ENCODE data around the gene KIF25. TPM values are rescaled to one million over a fixed set of nuclear protein-coding genes. Genes with fewer than 3 reads are reported as not detected.

The KIF25 gene
- polyA plus RNA-seq, 1 donor, result 0.99 TPM

DNA sequence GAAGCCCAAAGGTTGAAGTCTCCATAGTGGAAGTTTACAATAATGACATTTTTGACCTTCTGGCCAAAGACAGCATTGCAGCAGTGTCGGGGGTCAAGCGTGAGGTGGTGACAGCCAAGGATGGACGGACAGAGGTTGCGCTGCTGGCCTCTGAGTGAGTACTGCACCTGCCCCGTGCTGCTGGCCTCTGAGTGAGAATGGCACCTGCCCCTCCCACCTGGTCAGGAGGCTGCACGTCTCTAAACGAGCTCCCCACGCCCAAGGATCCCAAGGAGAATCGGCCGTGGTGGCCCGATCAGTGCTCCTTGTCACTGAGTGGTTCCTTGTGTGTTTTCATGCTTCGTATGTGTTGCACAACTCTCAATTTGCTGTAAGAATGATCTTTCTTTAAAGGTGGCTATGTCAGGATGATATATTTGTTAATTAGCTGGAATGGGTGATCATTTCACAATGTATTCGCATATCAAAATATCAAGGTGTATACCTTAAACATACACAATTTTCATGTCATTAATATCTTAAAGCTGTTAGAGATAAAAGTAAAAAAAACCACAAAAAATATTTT, 41.2 kb downstream of the KIF25 start:
- no peak for DNase-seq

DNA sequence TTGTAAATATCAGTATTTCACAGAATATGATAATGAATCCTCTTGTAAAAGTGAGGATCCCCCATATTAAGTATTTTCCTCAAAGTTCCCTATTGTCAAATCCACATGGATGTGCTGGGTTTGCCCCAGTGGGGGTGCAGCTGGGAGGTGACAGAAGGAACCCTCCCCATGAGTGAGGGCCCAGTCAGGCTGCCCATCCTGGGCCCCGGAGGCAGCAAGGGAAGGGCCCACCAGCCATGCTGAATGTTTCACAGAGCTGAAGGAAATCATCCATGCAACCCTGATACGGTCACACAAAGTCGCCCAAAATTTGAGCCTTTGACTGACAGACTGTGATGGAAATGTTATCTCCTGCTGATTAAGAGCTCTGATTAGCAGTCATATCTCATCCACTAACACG, 41.8 kb downstream of the KIF25 start:
- no peak for DNase-seq

DNA sequence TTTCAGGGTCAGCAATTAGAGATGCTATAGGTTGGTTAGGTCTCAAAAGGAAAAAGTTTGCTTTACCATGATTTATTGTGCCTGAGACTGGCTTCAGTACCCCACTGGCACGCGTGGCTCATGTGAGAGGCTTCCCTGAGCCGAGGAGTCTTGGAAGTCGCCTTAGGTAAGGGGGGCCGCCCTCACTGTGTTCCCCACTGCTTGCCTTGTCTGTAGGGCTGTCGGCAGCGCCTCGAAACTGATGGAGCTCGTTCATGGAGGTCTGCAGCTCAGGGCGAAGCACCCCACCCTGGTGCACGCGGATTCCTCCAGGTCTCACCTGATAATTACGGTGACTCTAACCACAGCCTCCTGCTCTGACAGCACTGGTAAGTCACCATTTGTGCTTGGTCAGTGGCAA, 42.4 kb downstream of the KIF25 start:
- no peak for DNase-seq

DNA sequence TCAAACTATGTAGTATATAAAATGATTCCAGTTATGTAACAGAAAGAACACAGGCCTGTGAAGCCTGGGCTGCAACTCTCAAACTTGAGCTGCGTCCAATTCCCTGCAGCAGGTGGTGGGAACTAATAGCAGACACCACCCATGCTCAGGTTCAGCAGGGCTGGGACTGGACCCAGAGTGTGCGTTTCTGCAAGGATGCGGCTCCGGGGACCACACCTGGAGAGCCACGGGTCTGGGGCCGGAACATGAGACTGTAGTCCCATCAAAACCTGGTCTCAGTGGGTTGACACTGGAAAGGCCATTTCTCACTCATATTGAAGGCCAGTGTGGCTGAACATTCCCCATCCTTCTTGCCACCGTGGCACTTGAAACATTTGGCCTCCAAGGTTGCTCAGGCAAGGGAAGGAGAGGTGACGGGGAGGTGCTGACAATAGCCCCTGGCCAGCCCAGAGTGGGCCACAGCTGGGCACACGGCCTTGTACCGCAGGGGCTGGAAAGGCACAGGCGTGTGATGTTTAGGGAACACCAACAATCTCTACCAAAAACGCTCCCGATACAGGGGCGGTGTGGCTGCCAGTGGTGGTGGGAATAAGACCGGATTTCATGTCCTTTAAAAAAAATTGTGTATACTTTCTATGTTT, 43.5 kb downstream of the KIF25 start:
- DNase-seq, result no peak

DNA sequence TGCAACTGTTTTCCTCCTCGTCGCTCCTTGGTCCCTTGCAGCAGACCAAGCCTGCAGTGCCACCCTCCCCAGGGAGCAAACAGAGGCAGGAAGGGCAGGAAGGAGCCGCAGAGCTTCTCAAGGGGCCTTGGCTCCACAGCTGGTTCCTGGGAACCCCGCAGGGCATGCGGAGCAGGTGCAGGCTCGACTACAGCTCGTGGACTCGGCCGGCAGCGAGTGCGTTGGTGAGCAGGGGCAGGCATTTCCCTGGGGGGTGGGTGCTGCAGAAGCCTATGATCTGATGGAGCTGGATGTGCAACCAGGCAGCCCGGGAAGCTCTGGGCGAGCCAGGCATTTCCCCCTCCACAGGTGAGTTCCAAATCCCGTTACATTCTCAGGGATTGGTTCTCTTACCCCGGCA, 44.5 kb downstream of the KIF25 start:
- DNase-seq, result no peak

DNA sequence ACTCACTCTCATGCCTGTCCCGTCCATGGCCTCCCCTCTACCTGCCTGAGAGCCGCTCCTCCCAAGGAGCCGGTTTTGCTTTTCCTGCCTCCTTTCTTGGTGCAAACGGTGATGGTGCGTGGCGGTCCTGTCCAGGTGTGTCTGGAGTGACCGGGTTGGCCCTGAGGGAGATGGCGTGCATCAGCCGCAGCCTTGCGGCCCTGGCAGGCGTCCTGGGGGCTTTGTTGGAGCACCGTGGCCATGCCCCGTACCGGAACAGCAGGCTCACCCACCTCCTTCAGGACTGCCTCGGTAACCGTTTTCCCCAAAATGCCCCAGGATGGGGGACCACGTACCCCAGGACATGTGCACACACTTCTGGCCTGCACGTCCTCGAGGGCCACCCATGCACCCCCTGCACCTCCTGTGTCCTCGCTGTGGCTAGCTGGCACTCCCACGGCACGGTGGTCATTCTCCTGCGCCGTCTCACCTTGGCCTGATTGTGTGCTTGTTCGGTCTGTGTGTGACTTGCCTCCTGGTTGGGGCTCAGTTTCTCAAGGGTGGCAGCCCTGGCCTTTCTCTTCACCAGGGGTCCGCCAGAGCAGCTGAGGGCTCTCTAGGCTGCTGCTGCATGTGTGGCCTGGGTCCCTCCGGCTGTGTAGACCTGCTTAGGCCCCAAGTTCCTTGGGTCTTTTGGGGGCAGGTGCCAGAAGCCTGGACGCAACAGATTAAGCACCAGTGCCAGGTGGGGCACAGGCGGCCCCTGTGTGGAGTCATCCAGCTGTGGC, 45.1 kb downstream of the KIF25 start:
- no peak for DNase-seq

DNA sequence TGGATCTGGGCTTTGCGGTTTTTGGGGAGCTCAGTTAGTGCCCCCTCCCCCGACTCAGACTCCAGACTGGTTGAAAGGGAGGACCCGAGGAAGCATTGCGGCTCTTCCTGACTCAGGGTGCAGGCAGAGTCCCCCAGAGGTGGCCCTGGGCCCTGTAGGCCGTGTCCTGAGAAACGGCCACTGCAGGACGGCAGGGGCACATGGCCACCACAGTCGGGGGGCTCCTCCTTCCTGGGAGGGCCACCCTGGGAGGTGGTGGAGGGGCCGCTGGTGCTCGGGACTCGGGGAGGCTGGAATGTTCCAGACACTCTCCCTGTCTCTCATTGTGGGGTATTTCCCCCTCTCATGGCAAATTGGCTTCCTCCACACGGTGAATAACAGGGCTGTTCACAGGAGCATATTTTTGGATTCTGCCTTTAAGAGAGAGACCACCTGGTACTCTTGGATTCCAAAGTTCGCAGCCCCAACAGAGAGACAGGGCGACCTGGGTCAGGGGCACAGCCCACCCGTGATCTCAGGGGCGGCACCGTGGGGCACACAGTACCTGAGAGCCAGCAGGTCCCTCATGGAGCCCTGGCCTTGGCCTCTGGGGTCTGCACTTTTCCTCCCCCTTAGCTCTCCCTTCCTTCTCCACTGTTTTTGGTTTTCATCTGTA, 45.8 kb downstream of the KIF25 start:
- no peak for DNase-seq

DNA sequence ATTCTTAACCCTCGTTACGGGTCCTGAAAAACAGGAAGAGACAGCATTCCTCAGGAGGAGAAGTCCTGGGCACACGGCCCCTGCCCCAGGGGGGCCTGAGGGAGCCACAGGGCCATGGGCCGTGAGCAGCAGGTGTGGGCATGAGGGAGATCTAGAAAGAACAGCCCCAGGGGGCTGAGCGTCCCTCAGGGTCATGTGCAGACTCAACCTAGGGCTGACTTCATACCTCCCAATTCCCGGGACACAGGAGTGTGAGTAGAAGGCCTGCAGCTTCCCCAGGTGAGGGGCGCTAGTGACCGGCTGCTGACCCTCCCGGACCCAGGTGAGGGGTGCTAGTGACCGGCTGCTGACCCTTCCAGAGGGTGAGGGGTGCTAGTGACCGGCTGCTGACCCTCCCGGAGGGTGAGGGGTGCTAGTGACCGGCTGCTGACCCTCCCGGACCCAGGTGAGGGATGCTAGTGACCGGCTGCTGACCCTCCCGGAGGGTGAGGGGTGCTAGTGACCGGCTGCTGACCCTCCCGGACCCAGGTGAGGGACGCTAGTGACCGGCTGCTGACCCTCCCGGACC, 46.5 kb downstream of the KIF25 start:
- DNase-seq, result no peak

DNA sequence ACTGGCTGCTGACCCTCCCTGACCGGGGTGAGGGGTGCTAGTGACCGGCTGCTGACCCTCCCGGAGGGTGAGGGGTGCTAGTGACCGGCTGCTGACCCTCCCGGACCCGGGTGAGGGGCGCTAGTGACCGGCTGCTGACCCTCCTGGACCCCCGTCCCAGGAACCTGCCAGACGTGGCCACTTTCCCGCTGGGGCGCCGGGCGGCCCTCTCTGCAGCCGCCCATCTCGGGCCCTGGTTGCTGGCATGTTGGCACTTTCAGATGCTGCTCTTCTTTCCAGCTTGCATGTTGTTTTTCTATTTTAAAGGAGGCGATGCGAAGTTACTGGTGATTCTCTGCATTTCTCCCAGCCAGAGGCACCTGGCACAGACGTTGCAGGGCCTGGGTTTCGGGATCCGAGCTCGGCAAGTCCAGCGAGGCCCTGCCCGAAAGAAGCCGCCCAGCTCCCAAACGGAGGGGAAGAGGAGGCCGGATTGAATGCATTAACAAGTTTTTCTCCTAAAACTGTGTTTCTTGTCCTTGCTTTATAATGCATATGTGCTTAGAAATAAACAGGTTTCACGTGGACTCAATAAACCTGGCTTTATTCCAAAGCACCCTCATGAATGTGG, 47.2 kb downstream of the KIF25 start:
- no peak for DNase-seq

DNA sequence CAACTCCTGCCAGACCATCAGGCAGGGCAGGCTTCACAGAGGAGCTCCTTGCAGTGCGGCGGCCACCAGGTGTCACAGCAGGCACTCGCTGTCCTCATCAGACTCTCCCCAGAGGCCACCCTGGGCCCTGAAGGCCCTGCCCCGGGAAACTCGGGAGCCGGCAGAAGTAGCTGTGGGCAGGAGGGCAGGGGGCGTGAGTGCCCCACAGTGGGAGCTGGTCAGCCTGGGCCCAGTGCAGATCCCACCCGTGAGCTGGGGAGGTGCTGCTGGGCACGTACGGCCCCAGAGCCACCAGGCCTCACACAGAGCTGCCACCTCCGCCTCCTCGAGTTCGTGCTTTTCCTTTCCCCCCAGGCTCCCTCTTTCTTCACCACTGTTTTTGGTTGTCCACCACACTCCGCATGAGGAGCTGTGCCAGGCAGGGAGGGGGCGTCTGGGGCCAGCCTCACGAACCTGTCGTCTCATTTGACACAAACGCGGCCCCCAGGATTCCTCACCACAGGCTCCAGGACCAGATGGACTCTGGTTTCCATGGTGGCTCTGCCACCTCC, 47.7 kb downstream of the KIF25 start:
- no peak for DNase-seq

DNA sequence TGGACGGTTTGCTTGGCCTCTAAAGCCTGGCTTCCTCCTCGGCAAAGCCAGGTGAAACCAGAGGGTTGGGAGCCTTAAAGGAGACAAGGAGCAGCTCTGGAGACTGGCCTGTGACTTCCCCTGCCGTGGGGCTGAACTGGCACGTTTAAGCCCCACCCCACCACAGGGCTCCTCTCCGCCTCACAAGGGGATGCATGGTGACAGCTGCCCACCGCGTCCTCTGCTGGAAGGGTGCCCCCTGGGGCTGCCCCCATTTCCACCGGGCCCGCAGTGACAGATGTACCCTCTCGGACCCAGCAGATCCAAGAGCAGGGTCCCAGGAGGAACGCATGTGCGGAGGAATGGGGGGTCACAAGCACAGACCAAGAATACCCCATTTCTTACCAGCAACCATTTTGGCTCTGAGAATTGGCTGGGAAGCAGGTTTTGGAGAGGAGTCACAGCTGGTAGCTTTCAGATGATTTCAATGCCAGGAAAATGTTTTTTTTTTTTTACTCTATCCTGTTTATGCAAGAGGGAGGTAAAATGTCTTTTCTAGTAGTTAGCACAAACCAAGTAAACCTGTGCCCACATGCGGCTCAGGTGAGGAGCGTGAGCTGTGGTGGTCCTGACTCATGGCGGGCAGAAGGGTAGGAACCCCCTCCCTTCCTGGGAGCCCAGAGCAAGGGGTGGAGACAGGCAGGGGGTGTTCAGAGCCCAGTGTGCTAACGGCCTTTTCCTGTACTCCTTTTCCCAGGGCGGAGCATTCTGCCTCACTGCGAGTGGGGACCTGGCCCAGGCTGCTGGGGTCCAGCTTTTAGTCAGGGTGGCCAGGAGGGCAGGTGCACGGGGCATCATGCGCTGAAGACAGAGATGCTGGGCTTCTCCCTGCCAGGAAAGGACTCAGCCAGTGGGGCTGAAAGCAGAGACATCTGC, 48.5 kb downstream of the KIF25 start:
- no peak for DNase-seq

DNA sequence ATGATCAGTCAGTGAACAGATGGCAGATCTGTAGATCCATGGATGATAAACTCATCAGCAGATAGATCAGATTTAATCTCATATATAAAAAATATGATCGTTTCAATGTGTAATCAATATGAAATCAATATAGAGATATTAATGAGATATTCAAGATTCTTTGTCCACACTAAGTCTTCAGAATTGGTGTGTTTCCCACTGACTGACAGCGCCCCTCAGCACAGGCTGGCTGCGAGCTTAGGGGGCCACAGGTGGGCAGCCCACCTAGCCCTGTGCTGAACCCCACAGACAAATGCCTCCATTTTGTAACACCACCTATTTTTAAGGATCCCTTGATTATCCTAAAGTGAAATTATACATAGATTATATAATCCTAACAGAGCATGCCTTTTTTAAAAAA, 49.2 kb downstream of the KIF25 start:
- DNase-seq, result no peak

DNA sequence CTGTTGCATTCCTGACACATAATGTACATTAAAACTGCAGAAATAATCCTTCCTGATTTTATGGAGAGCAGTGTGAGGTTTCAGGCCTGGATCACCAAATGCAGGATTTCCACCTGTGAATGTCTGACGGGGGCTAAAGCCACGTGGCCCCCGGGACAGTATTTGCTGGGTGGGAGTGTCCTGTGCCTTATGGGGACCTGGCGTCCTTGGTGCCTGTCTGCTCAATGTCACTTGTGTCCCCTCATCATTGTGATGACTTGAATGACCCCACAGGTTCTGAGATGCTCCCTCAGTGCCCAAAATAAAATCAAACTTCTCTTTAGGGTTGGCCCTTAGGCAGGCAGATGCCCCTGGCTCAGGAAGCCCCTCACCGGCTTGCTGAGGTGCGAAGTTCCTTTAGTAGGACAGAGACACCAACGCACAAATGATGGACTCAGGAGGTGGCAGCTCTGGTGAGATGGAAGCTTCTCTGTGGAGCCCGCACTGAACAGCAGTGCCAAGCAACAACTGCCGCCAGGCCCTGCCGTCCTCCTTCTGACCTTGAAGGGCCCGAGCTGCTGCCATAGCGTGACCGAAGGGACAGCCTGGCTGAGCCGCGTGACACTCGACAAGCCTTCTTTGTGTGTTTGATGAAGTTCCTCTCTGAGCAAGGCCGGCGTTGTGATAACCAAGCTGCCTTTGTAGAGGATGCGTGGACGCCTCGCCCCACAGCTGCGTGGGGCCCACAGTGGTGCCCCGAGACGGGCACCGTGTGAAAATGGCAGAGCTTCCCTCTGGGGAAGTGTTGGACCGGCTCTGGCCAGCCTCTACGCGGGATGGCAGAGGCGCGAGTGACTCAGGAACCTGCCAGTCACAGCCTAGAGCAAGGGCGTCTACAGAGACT, 50.6 kb downstream of the KIF25 start:
- no peak for DNase-seq

DNA sequence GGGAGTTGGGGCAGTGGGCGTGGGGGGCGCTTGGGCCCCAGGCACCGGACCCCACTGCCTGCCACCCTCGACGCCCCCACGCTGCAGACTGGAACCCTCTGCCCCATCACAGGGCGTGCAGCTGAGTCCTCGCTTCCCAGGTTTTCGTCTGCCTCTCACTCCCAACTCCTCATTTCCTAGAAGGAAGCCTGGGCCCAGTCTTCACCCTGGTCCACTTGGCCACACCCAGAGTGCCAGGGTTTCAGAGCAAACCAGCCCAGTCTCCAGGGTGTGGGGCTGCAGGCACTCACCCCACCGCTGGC, 51.2 kb downstream of the KIF25 start:
- no peak for DNase-seq

DNA sequence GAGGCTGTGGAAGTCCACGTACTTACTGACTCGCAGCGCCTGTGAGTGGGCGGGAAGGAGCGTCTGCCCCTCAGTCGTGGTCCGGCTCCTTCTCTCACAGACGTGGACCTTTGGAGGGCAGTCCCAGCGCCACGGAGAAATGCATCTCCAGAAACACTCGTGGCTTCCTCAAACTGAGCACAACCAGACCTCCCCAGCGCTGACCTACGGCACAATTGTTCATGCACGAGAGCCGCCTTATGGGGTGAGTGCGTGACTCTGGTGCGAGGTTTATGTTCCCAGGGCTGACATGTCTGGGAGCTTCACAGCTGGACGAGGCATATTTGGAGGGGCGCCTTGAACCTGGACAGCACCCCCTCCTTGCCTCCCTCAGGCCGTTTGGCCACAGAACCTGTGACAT, 51.8 kb downstream of the KIF25 start:
- DNase-seq, result no peak

DNA sequence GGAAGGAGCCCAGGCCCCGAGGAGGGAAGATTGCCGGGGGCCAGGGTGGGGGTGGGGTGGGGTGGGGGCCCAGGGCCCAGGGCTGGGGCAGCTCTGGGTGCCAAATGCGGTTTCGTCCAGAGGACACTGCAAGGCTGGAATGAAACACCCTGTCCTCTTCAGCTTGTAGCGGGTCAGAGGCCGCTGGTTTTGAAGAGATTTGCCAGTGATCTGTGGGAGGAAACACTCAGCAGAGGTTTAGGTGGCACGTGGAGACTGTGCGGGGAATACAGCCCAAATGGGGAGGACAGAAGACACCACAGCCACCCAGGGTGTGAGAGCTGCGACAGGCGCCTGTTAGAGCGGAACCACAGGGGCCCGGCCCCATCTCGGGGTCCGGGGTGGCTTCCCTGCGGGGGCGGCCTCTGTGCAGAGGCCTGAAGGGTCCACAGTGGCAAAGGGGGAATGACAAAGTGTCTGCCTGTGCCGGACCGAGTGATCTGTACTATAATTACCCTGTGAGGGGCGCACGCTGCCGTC, 52.3 kb downstream of the KIF25 start:
- DNase-seq, result no peak

DNA sequence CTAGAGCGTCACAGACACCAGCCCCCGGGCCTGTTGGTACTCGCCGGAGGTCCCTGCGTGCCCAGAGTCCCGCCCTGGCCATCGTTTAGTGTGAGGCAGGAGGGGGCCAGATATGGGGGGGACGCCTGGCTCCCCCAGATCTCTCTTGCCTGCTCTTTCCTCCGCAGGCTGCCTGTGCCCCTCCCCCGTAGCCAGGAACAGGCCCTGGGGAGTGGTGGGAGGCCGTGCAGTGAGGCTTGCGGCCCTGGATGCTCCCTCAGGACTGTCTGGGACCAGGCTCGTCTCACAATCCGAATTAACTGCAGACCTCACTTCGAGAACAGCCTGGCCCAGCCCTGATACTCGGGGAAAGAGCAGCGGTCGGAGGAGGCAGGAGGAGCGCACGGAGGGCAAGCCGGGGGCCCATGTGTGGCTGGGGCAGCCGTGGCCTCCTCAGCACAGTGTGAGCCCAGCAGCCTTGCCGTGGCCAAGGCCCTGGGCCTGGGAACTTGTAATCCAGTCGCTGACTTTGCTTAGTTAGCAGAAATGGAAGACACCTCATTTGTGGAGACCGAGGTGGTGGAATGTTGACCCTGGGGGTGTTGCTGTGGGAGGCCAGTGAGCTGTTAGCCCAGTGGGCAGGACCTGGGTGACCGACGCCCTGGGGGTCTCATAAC, 52.9 kb downstream of the KIF25 start:
- DNase-seq, result no peak

DNA sequence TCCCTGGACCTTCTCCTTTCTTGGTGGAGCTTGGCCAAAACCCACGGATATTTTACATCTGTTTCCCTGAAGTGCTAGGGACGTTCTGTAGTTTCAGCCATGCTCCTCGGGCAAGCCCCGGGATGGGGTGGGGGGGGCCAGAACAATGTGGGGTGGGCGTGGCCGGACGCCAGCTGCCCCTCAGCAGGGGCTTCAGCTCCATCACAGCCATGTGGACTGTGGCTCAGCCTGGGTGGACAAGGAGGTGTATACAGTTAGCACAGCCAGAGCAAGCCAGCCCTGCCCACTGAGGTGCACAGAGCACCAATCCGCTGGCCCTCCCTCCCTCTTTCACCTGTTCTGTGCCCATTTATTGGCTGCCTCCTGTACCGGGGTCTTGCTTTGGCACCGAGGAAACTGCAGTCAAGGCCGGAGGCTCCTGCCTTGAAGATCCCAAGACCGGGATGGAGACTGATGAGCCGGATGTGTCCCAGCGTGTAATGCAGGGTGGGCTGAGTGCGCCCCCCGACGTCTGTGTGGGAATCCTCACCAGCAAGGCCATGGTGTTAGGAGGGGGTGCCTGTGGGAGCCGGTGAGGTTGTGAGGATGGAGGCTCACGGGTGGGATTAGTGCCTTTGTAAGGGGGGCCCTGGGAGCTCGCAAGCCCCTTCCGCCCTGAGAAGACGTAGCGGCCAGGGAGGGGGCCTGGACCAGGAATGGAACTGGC, 53.6 kb downstream of the KIF25 start:
- DNase-seq, result no peak

DNA sequence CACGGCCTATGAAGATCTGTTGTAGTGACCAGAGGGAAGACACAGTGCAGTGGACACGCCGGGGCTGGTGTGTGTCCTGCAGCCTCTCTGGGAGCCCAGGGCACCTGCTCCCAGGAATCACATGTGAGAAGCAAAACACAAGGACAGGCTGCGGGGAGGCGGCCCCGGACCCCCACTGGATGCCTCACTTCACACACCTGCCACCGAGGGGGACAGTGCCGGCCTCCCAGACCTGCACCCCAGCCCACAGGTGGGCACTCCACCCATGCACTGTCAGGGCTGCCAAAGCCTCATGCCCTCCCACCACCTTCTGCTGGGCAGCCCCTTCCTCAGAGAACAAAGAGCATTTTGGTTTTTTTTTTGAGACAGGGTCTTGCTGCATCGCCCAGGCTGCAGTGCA, 54.2 kb downstream of the KIF25 start:
- DNase-seq, result no peak

Measured in hindlimb muscle (tissue), 1 donor.